ENCODE results near the gene GPS1.

GPS1 gene

GRCh38 chr17:82059272-82060000 is 7.7 kb downstream of the GPS1 start:
- DNase-seq (ENCODE audit: low spot score), result no peak

GRCh38 chr17:82060001-82060380 is 8.3 kb downstream of the GPS1 start:
- DNase-seq (ENCODE audit: low spot score), result no peak

- no peak for DNase-seq (ENCODE audit: low spot score)
Observed at GRCh38 chr17:82060614-82061013, 8.9 kb downstream of the GPS1 start.

- DNase-seq (ENCODE audit: low spot score), result no peak
Observed at GRCh38 chr17:82061047-82061925, 9.6 kb downstream of the GPS1 start.

- no peak for DNase-seq (ENCODE audit: low spot score)
Observed at GRCh38 chr17:82062076-82062983, 10.6 kb downstream of the GPS1 start.

GRCh38 chr17:82062984-82063368 is 11.3 kb downstream of the GPS1 start:
- no peak for DNase-seq (ENCODE audit: low spot score)

- DNase-seq (ENCODE audit: low spot score), result no peak
Observed at GRCh38 chr17:82063424-82064415, 12.0 kb downstream of the GPS1 start.

GRCh38 chr17:82064433-82065192 is 12.9 kb downstream of the GPS1 start:
- no peak for DNase-seq (ENCODE audit: low spot score)

GRCh38 chr17:82065193-82065637 is 13.5 kb downstream of the GPS1 start:
- DNase-seq (ENCODE audit: low spot score), result no peak

- DNase-seq (ENCODE audit: low spot score), result peak; percentile 99
Observed at GRCh38 chr17:82065638-82066303, 14.1 kb downstream of the GPS1 start, which contains the start of gene DUS1L. TSS of gene DUS1L (minus strand) at chr17:82065804. CDS start at chr17:82065059, 745 bp downstream.

- DNase-seq (ENCODE audit: low spot score), result no peak
Observed at GRCh38 chr17:82070611-82071010, 18.9 kb downstream of the GPS1 start.

- no peak for DNase-seq (ENCODE audit: low spot score)
Observed at GRCh38 chr17:82072827-82073226, 21.1 kb downstream of the GPS1 start.

- no peak for DNase-seq (ENCODE audit: low spot score)
Observed at GRCh38 chr17:82073446-82073845, 21.7 kb downstream of the GPS1 start.

GRCh38 chr17:82076018-82076784 is 24.5 kb downstream of the GPS1 start:
- DNase-seq (ENCODE audit: low spot score), result no peak

GRCh38 chr17:82076785-82077591 is 25.3 kb downstream of the GPS1 start:
- no peak for DNase-seq (ENCODE audit: low spot score)

GRCh38 chr17:82077617-82078358 is 26.1 kb downstream of the GPS1 start:
- DNase-seq (ENCODE audit: low spot score), result no peak

GRCh38 chr17:82078433-82078832 is 26.7 kb downstream of the GPS1 start:
- DNase-seq (ENCODE audit: low spot score), result no peak
